Activated CD4-positive, alpha-beta T cell treated with anti-CD3 and anti-CD28 coated beads for 4 hours (primary cell): ENCODE results near the gene GSTM3.

Source experiments
- DNase-seq, 2 donors: peaks; one replicate each; pipeline ENCODE4 v3.0.0-alpha.2; 2020

Gene GSTM3

DNA sequence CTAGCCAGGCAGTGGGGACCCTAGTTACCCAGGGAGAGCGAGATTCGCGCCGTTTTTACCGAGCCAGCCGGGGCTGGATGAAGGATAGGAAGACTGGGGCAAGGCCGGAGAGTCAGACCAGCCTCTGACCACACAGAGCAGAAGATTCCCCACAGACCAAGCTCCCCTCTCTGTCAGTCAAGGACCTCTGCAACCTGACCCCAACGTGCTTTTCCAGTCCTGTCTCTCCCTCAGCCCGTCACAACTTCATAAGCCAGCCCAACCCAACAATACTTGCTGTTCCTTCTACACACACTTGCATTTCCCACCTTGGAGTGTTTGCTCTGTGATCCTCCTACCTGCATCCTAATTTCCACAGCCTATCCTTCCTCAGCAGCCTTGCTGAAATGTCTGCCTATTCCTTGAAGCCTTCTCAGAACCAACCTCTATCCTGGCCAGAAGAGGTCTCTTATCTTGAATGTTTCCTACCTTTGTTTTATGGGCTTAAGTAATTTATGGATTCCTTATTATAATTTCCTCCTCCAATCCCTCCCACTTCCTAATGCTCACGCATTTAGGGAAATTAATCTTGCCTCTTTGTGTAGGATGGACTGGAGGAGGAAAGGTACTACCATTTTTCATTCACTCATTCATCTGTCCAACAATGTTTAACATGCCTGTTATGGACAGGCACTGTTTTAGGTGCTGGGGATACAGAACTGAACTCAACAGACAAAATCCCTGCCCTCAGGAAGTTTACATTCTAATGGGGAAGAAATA, at the start of gene GSTM3:
GSTM3 (minus strand) TSS at position 424 of the 759 bp plus-strand sequence. CDS start 751 bp downstream, outside the sequence.
- DNase-seq: no peak

- no peak for DNase-seq
Observed at GRCh38 chr1:109790329-109790728, 49.5 kb upstream of the GSTM3 start.

- no peak for DNase-seq
Observed at GRCh38 chr1:109789551-109790180, 48.8 kb upstream of the GSTM3 start.

- no peak for DNase-seq
Observed at GRCh38 chr1:109788695-109789521, 48.1 kb upstream of the GSTM3 start.

GRCh38 chr1:109787845-109788601, 47.2 kb upstream of the GSTM3 start:
- no peak for DNase-seq

DNA sequence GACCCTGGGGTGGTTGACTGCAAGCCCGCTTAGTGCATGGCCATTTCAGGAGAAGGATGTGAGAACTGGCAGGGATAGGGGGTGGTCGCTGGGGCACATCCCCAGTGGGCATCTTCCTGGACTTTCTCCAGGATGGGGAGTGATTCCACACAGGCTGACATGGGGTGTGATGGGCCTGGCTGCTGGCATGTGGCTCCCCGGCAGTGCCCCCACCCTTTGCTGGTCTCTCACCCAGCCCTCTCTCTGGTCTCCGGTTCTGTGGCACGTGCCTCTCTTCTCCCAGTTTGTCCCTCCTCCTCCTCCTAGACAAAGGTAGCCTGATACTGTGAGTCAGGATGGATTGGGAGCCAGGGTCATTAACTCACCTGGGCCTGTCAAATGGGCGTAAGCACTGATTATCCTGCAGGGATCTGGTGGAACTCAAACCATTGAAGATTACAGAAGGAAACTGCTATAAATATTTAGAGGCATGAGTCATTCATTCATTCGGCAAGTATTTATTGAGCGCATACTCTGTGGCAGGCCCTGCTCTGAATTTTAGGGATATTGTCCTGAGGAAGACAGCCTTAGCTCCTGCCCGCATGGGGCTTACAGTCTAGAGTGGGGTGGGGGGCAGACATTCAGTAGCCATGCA, 46.5 kb upstream of the GSTM3 start:
- no peak for DNase-seq

GRCh38 chr1:109786531-109787021, 45.7 kb upstream of the GSTM3 start:
- DNase-seq: no peak

DNA sequence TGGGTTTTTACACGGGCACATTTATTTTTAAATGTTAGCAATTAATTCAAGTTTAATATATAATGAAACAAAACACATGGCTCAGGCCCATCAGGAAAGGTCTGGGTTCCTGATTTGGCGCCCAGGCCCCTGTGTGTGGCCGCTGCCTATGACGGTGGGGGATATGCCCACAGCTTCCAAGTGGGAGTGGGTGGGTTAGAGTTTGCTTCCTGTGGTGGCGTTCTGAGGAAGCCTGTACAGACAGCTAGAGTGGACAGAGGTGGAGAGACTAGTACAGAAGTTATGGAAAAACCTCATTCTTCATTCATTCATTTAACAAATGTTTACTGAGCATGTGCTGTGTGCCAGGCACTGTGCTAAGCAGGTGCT, 45.3 kb upstream of the GSTM3 start:
- DNase-seq: no peak

DNA sequence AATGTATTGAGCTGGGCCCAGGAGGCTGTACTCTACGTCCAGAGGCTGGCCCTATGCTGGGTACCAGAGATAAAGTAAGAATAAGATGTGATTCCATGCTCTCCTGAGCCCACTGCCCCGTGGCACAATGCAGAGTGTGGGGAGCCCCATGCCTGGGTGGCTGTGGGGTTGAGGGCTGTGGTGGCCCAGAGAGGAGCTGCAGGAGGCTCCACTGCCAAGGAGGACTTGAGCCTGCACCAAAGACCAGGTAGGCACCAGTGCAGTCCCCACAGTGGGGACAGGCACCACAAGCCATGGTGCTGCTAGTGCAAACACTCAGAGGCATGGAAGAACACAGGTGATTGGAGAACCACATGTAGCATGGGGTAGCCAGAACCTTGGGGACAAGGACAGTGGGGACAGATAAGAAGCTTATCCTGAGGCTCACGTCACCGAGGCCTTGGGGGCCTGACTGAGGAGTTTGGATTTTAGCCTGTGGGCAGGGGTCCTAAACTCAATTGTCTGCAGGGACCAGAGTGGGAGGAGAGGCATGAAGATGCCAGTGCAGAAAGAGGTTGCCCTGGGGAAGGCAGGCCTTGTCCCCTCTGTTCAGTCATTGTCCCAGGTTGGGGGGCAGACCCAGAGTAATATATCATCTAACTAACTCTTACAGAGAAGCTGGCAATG, 44.7 kb upstream of the GSTM3 start:
- DNase-seq: no peak

DNA sequence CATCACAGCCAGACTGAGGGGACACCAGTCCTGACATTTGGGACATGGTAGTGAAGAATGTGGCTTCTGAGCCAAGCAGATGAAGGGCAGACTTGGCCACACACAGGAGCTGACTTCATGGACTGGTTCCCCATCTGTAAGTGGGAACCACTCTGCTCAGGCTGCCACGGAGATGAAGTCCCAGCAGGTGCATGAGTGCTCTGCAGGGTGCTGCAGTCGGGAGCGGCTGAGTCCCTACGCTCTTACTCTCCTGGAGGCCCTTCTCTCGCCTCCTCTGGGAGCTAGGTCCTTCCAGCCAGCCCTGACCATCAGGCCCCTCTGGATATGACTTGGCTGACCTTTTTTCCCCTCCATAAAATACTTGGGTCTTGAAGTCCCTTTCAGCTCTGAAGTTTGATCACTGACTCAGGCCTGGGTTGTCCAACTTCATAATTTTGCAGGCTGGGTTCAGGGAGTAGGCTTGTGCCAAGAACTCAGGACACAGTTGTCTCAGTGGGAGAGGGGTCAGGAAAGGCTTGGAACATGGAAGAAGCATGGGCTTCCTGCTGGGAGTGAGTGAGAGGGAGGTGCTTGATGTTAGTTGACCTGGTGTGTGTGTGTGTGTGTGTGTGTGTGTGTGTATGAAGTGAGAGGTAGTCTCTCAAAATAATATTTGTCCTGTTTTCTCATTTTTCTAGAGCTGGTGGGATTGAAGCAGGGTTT, 43.9 kb upstream of the GSTM3 start:
- DNase-seq: no peak

DNA sequence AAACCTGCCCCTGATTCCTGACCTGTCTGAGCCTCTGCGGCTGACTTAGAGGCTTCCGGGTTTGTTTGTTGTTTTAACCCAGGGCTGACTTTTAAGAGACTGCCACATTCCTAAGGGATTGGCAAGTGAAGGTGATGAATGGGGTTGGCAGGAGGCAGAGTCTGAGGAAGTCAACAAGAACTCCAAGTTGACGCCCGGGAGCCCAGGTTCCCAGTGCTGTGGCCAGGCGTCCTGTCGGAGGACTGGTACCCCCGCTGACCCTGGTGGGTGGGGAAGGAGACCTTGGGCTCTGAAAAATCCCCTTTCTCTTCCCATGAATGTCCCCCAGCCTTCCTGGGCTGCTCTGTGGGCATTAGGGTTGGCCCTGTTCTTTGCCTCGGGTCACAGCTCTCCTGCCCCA, 42.6 kb upstream of the GSTM3 start:
- DNase-seq: no peak

- no peak for DNase-seq
Observed at GRCh38 chr1:109782927-109783326, 42.1 kb upstream of the GSTM3 start.

DNA sequence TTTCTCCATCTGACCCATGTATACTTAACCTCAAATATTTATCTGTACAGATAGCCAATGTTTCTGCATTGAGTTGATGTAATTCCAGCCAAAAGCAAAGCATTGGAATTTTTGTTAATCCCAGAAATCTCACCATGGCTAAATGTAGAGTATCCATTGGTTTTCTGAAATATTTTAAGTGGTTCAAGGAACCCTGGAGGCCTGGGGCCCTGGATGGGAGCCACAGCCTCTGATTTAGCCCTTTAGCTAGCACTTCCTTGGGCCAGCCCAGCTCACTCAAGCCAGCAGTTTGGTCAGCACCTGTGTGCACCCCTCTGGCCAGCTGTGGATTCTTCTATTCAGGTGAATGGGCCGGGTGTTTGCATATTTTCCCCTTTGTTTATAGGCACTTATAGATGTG, 41.7 kb upstream of the GSTM3 start:
- DNase-seq: no peak

GRCh38 chr1:109781806-109782205, 41.0 kb upstream of the GSTM3 start:
- no peak for DNase-seq

DNA sequence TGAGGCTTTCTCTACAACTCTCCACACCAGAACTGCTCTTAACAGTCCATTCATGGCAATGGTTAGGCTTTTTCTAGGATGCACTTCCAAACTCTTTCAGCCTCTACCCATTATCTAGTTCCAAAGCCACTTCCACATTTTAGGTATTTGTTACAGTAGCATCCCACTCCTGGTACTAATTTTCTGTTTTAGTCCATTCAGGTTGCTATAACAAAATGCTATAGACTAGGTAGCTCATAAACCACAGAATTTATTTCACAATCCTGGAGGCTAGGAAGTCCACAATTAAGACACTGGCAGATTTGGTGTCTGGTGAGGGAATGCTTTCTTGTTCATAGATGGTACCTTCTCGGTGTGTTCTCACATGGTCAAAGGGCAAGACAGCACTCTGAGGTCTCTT, 40.1 kb upstream of the GSTM3 start:
- DNase-seq: no peak

GRCh38 chr1:109777980-109778625, 37.3 kb upstream of the GSTM3 start:
- DNase-seq: no peak

DNA sequence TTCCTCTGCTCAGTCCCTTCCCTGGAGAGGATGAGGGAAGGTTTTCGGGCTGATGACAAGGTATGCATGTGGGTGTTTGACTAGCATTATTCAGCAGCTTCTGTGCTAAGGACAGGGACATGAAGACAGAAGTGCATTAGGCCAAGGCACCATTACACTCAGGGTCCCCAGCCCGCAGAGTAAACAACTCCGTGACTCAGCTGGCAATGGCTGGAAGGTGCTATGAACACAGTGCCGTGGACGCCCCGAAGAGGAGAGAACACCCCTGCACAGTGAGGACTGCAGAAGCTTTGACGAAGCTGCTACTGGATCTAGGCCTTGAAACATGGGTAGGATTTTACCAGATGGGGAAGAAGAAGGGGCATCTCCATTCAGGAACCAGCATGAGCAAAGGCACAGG, 36.6 kb upstream of the GSTM3 start:
- DNase-seq: no peak

- DNase-seq: peak; percentile 68 to 76
Observed at GRCh38 chr1:109776911-109777310, 36.1 kb upstream of the GSTM3 start.

DNA sequence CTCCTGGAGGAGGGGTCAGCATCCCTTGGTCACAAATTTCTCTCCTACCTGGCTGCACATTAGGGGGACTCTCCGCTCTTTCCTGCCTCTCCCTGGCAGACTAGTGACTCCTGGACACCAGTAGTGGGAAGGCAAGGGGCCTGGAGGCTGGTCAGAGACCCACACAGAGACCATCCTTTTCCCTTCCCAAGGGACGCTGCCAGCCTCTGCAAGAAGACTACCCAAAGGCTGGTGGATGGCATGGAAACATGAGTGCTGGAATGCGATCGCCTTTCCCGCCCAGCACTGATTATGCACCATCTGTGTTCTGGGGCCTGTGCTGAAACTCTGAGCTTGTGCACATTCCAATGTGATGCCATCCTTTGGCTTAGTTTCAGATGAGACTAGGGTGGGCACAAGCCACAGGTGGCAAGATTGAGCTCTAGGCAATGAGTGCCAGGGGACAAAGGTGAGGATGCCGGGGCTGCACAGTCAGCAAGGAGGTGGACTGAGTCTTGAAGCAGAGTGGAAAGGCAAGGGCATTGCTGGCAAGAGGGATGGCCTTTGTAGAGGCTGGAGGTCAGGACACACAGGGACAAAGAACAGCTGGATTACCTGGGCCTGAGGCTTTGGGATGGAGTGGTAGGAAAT, 35.5 kb upstream of the GSTM3 start:
- DNase-seq: no peak

- no peak for DNase-seq
Observed at GRCh38 chr1:109775398-109775797, 34.6 kb upstream of the GSTM3 start.
